Measurements from ENCODE around the gene ALOXE3.

The ALOXE3 gene

DNA sequence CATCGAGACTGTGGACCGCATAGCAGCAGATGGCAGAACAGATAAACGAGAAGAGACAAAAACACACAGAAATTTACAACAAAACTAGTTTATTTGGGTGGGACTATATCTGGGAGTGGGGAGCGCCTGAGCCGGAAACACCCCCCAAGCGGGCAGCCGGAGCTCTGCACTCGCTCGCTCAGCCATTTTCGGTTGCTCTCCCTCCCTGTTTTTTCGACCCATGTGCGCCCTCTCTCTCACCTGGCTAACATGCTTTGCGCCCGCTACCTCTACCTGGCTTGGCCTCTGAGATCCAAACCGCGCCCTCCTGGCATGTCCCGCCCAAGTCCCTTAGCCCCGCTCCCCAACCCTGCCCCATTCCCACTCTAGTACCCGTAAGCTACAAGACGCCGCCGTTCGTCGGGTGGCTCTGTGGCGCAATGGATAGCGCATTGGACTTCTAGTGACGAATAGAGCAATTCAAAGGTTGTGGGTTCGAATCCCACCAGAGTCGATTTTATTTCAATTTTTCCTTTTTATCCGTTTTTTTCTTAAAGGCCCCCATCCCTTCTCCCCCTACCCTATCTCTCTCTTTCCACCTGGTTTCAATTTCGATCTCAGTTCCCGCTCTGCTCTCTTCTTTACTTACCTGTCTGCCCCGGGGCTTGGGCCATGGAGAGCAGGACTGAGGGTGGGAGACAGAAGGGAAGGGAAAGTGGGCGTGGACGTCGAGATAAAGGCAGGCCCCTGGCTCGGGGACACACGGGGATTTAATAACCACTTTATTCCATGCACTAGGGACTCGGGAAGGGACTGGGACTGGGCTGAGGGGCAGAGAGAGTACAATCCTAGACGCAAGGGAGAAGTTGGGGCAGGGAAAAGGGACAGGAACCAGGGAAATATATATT, 2.4 kb upstream of the ALOXE3 start:
- TF ChIP-seq CTCF (IDR thresholded peaks at IDR 0.05): peak; percentile 35
- TF ChIP-seq ZFX (IDR thresholded peaks at IDR 0.05; ENCODE audit: borderline replicate concordance): no peak
- peak overlapping the region; percentile 91 for H3K27ac ChIP-seq

- H3K27ac ChIP-seq: peak overlapping the region; percentile 91
- TF ChIP-seq CTCF (IDR thresholded peaks at IDR 0.05) (no peak), ZFX (IDR thresholded peaks at IDR 0.05; ENCODE audit: borderline replicate concordance) (no peak)
These were observed 1.5 kb upstream of the ALOXE3 start for GRCh38 chr17:8119581-8120519.

- H3K27ac ChIP-seq: peak overlapping the region; percentile 91
- TF ChIP-seq ZFX (IDR thresholded peaks at IDR 0.05; ENCODE audit: borderline replicate concordance): no peak
- peak; percentile 97 for TF ChIP-seq CTCF (IDR thresholded peaks at IDR 0.05)
These were observed 661 bp upstream of the ALOXE3 start for GRCh38 chr17:8118769-8119580.

- H3K27ac ChIP-seq: peak overlapping the region; percentile 91
- TF ChIP-seq ZFX (IDR thresholded peaks at IDR 0.05; ENCODE audit: borderline replicate concordance) (no peak), CTCF (IDR thresholded peaks at IDR 0.05) (no peak)
These were observed 841 bp downstream of the ALOXE3 start for GRCh38 chr17:8117367-8117979.

DNA sequence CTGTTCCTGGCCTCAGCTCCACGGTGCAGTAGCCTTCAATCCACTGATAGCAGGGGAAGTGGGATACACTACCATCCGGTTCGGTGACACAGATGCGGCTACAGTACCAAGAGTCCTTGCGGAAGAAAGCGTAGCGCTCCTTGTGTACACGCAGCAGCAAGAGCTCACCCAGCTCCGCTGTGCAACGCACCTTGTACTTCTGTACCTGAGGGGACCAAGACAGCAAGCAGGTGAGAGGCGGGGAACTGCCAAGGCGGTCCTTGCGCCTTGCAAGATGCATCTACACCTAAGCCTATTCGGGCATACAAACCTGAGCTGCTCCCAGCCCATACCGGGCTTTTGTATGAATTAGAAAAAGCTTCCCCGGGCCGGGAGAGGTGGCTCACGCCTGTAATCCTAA, 1.5 kb downstream of the ALOXE3 start:
- TF ChIP-seq CTCF (IDR thresholded peaks at IDR 0.05) (no peak), ZFX (IDR thresholded peaks at IDR 0.05; ENCODE audit: borderline replicate concordance) (no peak)
- no peak overlapping the region for H3K27ac ChIP-seq

DNA sequence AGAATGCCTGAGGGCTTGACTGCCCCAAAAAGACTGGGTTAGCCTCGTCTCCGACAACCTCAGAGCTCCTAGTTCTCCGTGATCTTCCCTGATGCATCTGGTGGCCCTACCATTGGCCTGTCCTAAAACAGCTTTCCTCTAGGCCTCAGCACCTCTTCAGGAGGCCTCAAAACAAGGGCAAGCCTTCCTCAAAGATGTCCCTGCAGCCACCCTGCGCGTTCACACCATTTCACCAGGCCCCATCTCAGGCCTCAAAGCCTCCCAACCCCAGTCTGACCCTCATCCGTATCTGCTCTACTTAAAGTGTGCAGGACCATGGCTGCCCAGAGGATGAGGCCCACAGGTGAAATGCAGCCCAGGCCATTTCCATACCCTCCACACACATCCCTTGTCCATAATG, 7.4 kb downstream of the ALOXE3 start:
- no peak overlapping the region for H3K27ac ChIP-seq
- TF ChIP-seq ZFX (IDR thresholded peaks at IDR 0.05; ENCODE audit: borderline replicate concordance) (no peak), CTCF (IDR thresholded peaks at IDR 0.05) (no peak)

Data from 22Rv1 (cell line).